ENCODE data around the gene IL23R. TPM values are rescaled to one million over a fixed set of nuclear protein-coding genes. Genes with fewer than 3 reads are reported as not detected.

The IL23R gene
- total and polyA plus RNA-seq, 5 donors = not detected

- Histone ChIP-seq H3K27ac (ENCODE audit: low read length) (no peak overlapping the region), H3K27me3 (ENCODE audit: control insufficient read depth, insufficient read depth) (no peaks in the 10 kb centered on the region), H3K4me1 (ENCODE audit: control insufficient read depth, insufficient read depth, low read length) (no peaks in the 10 kb centered on the region), H3K4me3 (ENCODE audit: low read length) (no peak overlapping the region), H3K9me3 (ENCODE audit: control insufficient read depth, low read length) (no peaks in the 10 kb centered on the region)
- WGBS = 78% methylated on average over 1 of the region's 1 CpG
- intact Hi-C loops (cut with DNase I) = no loop called here
- no peak for ATAC-seq
- DNase-seq = no peak
These were observed 5.7 kb downstream of the IL23R start for GRCh38 chr1:67171978-67172377.

- intact Hi-C loops (cut with DNase I) = no loop called here
- no peak for DNase-seq
- no peak overlapping the region for H3K27ac ChIP-seq (ENCODE audit: low read length)
- H3K27me3 ChIP-seq (ENCODE audit: control insufficient read depth, insufficient read depth) = no peaks in the 10 kb centered on the region
- no peaks in the 10 kb centered on the region for H3K9me3 ChIP-seq (ENCODE audit: control insufficient read depth, low read length)
- no peak overlapping the region for H3K4me3 ChIP-seq (ENCODE audit: low read length)
- no peak for ATAC-seq
- no peaks in the 10 kb centered on the region for H3K4me1 ChIP-seq (ENCODE audit: control insufficient read depth, insufficient read depth, low read length)
These were observed 7.7 kb downstream of the IL23R start for GRCh38 chr1:67173988-67174387.

GRCh38 chr1:67174716-67175284 lies 8.5 kb downstream of the IL23R start:
- Histone ChIP-seq H3K27me3 (ENCODE audit: control insufficient read depth, insufficient read depth) (no peaks in the 10 kb centered on the region), H3K9me3 (ENCODE audit: control insufficient read depth, low read length) (no peaks in the 10 kb centered on the region), H3K4me1 (ENCODE audit: control insufficient read depth, insufficient read depth, low read length) (no peaks in the 10 kb centered on the region), H3K4me3 (ENCODE audit: low read length) (no peak overlapping the region), H3K27ac (ENCODE audit: low read length) (no peak overlapping the region)
- ATAC-seq (no peak), DNase-seq (no peak)
- 75% methylated on average over 2 of the region's 2 CpGs for WGBS
- intact Hi-C loops (cut with DNase I) = no loop called here

GRCh38 chr1:67175530-67176087 lies 9.4 kb downstream of the IL23R start:
- 79% methylated on average over 3 of the region's 3 CpGs for WGBS
- no peak for DNase-seq
- intact Hi-C loops (cut with DNase I) = no loop called here

GRCh38 chr1:67184838-67185421 lies 18.7 kb downstream of the IL23R start:
- no peak overlapping the region for H3K27ac ChIP-seq (ENCODE audit: low read length)
- DNase-seq (no peak), ATAC-seq (no peak)
- H3K9me3 ChIP-seq (ENCODE audit: control insufficient read depth, low read length) = no peaks in the 10 kb centered on the region
- H3K4me3 ChIP-seq (ENCODE audit: low read length) = no peak overlapping the region
- WGBS = 97% methylated on average over 1 of the region's 1 CpG
- intact Hi-C loops (cut with DNase I) = no loop called here
- no peaks in the 10 kb centered on the region for H3K27me3 ChIP-seq (ENCODE audit: control insufficient read depth, insufficient read depth)
- H3K4me1 ChIP-seq (ENCODE audit: control insufficient read depth, insufficient read depth, low read length) = no peaks in the 10 kb centered on the region

More at GRCh38 chr1:67175530-67176087, 9.4 kb downstream of the IL23R start:
- ATAC-seq = no peak
- Histone ChIP-seq H3K4me1 (ENCODE audit: control insufficient read depth, insufficient read depth, low read length) (no peaks in the 10 kb centered on the region), H3K27me3 (ENCODE audit: control insufficient read depth, insufficient read depth) (no peaks in the 10 kb centered on the region), H3K27ac (ENCODE audit: low read length) (no peak overlapping the region), H3K9me3 (ENCODE audit: control insufficient read depth, low read length) (no peaks in the 10 kb centered on the region), H3K4me3 (ENCODE audit: low read length) (no peak overlapping the region)

GRCh38 chr1:67188137-67188536 lies 21.9 kb downstream of the IL23R start:
- WGBS = 88% methylated on average over 2 of the region's 2 CpGs
- intact Hi-C loops (cut with DNase I) = no loop called here
- H3K27me3 ChIP-seq (ENCODE audit: control insufficient read depth, insufficient read depth) = no peaks in the 10 kb centered on the region
- ATAC-seq (no peak), DNase-seq (no peak)
- H3K4me3 ChIP-seq (ENCODE audit: low read length) = no peak overlapping the region
- no peaks in the 10 kb centered on the region for H3K4me1 ChIP-seq (ENCODE audit: control insufficient read depth, insufficient read depth, low read length)
- H3K27ac ChIP-seq (ENCODE audit: low read length) = no peak overlapping the region
- H3K9me3 ChIP-seq (ENCODE audit: control insufficient read depth, low read length) = no peaks in the 10 kb centered on the region

- Histone ChIP-seq H3K4me1 (ENCODE audit: control insufficient read depth, insufficient read depth, low read length) (no peaks in the 10 kb centered on the region), H3K27me3 (ENCODE audit: control insufficient read depth, insufficient read depth) (no peaks in the 10 kb centered on the region), H3K9me3 (ENCODE audit: control insufficient read depth, low read length) (no peaks in the 10 kb centered on the region), H3K4me3 (ENCODE audit: low read length) (no peak overlapping the region), H3K27ac (ENCODE audit: low read length) (no peak overlapping the region)
- ATAC-seq (no peak), DNase-seq (no peak)
- 75% methylated on average over 3 of the region's 3 CpGs for WGBS
- intact Hi-C loops (cut with DNase I) = no loop called here
These were observed 23.7 kb downstream of the IL23R start for GRCh38 chr1:67189953-67190352.

- Histone ChIP-seq H3K4me1 (ENCODE audit: control insufficient read depth, insufficient read depth, low read length) (no peaks in the 10 kb centered on the region), H3K9me3 (ENCODE audit: control insufficient read depth, low read length) (no peaks in the 10 kb centered on the region), H3K27me3 (ENCODE audit: control insufficient read depth, insufficient read depth) (no peaks in the 10 kb centered on the region), H3K4me3 (ENCODE audit: low read length) (no peak overlapping the region), H3K27ac (ENCODE audit: low read length) (no peak overlapping the region)
- WGBS = 75% methylated on average over 2 of the region's 2 CpGs
- ATAC-seq (no peak), DNase-seq (no peak)
- intact Hi-C loops (cut with DNase I) = no loop called here
These were observed 24.2 kb downstream of the IL23R start for GRCh38 chr1:67190410-67190809.

GRCh38 chr1:67190942-67191341 lies 24.7 kb downstream of the IL23R start:
- no peak overlapping the region for H3K4me3 ChIP-seq (ENCODE audit: low read length)
- no peak overlapping the region for H3K27ac ChIP-seq (ENCODE audit: low read length)
- no peaks in the 10 kb centered on the region for H3K27me3 ChIP-seq (ENCODE audit: control insufficient read depth, insufficient read depth)
- no peaks in the 10 kb centered on the region for H3K4me1 ChIP-seq (ENCODE audit: control insufficient read depth, insufficient read depth, low read length)
- 83% methylated on average over 2 of the region's 2 CpGs for WGBS
- no peak for DNase-seq
- ATAC-seq = no peak
- intact Hi-C loops (cut with DNase I) = no loop called here
- H3K9me3 ChIP-seq (ENCODE audit: control insufficient read depth, low read length) = no peaks in the 10 kb centered on the region

GRCh38 chr1:67191668-67192520 lies 25.6 kb downstream of the IL23R start:
- intact Hi-C loops (cut with DNase I) = no loop called here
- ATAC-seq (no peak), DNase-seq (no peak)
- Histone ChIP-seq H3K4me3 (ENCODE audit: low read length) (no peak overlapping the region), H3K4me1 (ENCODE audit: control insufficient read depth, insufficient read depth, low read length) (no peaks in the 10 kb centered on the region), H3K27me3 (ENCODE audit: control insufficient read depth, insufficient read depth) (no peaks in the 10 kb centered on the region), H3K27ac (ENCODE audit: low read length) (no peak overlapping the region), H3K9me3 (ENCODE audit: control insufficient read depth, low read length) (no peaks in the 10 kb centered on the region)
- WGBS = 38% methylated on average over 2 of the region's 2 CpGs

- DNase-seq (no peak), ATAC-seq (no peak)
- Histone ChIP-seq H3K4me1 (ENCODE audit: control insufficient read depth, insufficient read depth, low read length) (no peaks in the 10 kb centered on the region), H3K27ac (ENCODE audit: low read length) (no peak overlapping the region), H3K4me3 (ENCODE audit: low read length) (no peak overlapping the region), H3K27me3 (ENCODE audit: control insufficient read depth, insufficient read depth) (no peaks in the 10 kb centered on the region), H3K9me3 (ENCODE audit: control insufficient read depth, low read length) (no peaks in the 10 kb centered on the region)
- intact Hi-C loops (cut with DNase I) = no loop called here
- 94% methylated on average over 1 of the region's 1 CpG for WGBS
These were observed 26.6 kb downstream of the IL23R start for GRCh38 chr1:67192902-67193301.

All from right cardiac atrium (tissue), 5 donors.